Cardiac fibroblast (primary cell): Measurements from ENCODE around the gene RGS12.

Experiments used
- DNase-seq, 2 donors: peaks; one replicate each; pipeline versions ENCODE4 v3.0.0 to v3.0.0-alpha.2; 2010; ENCODE audit warnings: low read depth in 2 of 2
- H3K4me3 ChIP-seq, 2 donors: replicated peaks in 1 of 2; 1 replicate in 1 of 2; 2 replicates in 1 of 2; pipeline ENCODE4 v1.5.1; 2011; ENCODE audit warnings: low read depth in 2 of 2, low read length in 2 of 2, mild to moderate bottlenecking in 2 of 2, moderate library complexity in 1 of 2
- TF ChIP-seq, protein P1 (sequence below): IDR thresholded peaks from one replicate; pipeline ENCODE4 v1.5.1; 2011; ENCODE audit warnings: low read depth, mild to moderate bottlenecking, low read length, inconsistent platforms

Gene RGS12

DNA sequence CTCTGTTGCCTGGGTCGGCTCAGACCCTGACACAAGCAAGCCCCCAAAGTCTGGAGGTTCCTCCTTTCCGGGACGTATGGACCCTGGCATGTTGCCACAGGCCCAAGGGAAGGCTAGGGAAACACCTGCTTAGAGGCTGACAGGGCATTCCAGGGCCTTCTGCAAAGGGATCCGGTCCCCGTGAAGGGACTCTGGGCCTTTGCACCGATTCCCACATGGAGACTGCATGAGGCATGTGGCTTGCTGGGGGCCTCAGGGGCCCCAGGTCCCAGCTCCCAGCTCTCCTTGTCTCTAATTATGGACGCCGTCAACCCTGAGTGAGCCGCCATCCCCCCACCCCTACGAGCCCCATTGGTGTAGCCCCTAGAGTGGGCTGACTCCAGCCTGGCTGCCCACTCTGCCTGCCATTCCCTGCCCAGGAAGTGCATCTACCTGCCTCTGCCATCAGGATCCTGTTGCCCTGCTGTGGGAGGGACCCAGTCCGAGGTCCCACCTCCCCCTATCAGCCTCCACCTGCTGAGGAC is 4.2 kb upstream of the RGS12 start:
- H3K4me3 ChIP-seq: no peak overlapping the region
- no peak for DNase-seq
- TF ChIP-seq, protein P1, sequence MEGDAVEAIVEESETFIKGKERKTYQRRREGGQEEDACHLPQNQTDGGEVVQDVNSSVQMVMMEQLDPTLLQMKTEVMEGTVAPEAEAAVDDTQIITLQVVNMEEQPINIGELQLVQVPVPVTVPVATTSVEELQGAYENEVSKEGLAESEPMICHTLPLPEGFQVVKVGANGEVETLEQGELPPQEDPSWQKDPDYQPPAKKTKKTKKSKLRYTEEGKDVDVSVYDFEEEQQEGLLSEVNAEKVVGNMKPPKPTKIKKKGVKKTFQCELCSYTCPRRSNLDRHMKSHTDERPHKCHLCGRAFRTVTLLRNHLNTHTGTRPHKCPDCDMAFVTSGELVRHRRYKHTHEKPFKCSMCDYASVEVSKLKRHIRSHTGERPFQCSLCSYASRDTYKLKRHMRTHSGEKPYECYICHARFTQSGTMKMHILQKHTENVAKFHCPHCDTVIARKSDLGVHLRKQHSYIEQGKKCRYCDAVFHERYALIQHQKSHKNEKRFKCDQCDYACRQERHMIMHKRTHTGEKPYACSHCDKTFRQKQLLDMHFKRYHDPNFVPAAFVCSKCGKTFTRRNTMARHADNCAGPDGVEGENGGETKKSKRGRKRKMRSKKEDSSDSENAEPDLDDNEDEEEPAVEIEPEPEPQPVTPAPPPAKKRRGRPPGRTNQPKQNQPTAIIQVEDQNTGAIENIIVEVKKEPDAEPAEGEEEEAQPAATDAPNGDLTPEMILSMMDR: no peak

DNA sequence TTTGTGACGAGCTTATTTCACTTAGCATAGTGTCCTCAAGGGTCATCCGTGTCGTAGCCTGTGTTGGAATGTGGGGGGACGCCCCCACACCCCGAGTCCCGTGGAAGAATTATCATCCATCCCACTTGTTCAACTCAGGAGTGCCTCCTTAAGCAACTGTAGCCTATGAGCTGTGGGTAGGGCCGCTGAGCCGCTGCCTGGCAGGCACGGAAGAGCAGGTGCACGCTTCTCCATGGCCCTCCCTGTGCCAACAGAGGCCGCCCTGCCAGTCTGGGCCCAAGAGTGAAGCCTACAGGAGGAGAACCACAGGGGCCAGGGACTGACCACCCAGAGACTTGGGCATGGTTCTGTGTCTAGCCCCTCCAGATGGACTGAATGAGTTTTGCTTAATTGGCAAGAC is 2.3 kb upstream of the RGS12 start:
- no peak for DNase-seq
- no peak overlapping the region for H3K4me3 ChIP-seq
- TF ChIP-seq, protein P1: no peak

DNA sequence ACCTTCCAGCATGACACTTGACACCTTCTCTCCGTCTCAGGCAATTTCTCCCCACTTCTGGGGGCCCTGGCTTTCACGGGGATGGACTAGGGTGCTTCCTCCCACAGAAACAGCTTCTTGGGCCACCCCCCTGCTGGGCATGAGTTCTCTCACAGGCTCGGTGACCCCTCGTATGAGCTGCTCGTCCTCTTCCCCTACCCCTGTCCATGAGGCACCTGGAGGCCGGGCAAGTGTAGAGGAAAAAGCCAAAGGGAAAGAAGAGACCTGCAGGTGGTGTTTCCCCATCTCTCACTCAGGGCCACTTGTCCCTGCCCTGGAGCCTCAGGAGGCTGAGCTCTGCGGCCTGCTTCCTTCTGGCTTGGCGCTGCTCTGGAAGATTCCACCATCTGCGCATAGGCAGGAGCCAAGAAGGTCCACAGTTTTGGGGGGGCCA is 1.9 kb upstream of the RGS12 start:
- TF ChIP-seq, protein P1: no peak
- DNase-seq: no peak
- no peak overlapping the region for H3K4me3 ChIP-seq

DNA sequence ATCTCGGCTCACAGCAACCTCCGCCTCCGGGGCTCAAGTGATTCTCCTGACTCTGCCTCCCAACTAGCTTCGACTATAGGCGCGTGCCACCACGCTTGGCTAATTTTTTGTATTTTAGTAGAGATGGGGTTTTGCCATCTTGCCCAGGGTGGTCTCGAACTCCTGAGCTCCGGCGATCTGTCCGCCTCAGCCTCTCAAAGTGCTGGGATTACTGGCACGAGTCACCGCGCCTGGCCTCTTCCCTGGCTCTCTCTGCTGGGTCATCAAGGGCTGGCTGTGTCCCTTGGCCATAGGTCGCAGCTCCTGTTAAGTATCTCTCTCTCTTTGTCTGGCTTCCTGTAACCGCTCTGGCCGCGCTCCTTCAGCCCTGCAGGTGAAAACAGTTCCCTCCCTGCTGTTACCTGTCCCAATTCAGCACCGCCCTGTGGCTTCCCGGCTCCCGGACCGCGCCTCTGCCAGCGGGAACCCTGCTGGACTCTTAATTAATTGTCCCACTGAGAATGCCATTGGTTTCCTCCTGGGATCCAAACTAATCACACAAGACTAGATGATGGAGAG is 1.3 kb upstream of the RGS12 start:
- TF ChIP-seq, protein P1: no peak
- no peak for DNase-seq
- peak overlapping the region; percentile 75 to 85 for H3K4me3 ChIP-seq

DNA sequence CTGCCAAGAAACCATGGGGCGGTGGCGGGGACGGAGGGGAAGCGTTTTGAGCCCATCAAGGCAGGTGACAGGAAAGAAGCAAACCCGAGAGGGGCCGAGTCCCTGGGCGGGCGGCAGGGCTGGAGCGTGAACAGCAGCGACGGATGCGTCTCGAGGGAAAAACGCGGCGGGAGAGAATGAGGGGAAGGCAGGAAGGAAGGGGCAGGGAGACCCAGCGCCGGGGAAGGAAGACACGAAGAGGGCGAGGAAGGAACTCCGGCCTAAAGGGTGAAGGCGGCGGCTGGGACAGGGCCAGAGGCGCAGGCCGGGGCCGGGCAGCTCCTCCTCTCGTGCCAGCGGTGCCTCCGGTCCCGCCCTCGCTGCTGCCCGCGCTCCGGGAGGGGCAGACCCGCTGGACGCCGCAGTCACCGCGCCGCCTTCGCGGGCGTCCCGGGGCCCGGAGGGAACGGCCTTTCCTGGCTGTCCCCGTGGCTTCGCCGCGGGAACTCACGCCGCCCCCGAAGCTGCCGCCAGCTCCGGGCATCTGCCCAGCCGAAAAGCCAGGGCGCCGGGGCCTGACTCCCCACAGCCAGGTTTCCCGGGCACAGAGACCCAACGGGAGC is 751 bp upstream of the RGS12 start:
- peak; percentile 31 to 49 for DNase-seq
- TF ChIP-seq, protein P1: no peak
- peak overlapping the region; percentile 75 to 85 for H3K4me3 ChIP-seq

DNA sequence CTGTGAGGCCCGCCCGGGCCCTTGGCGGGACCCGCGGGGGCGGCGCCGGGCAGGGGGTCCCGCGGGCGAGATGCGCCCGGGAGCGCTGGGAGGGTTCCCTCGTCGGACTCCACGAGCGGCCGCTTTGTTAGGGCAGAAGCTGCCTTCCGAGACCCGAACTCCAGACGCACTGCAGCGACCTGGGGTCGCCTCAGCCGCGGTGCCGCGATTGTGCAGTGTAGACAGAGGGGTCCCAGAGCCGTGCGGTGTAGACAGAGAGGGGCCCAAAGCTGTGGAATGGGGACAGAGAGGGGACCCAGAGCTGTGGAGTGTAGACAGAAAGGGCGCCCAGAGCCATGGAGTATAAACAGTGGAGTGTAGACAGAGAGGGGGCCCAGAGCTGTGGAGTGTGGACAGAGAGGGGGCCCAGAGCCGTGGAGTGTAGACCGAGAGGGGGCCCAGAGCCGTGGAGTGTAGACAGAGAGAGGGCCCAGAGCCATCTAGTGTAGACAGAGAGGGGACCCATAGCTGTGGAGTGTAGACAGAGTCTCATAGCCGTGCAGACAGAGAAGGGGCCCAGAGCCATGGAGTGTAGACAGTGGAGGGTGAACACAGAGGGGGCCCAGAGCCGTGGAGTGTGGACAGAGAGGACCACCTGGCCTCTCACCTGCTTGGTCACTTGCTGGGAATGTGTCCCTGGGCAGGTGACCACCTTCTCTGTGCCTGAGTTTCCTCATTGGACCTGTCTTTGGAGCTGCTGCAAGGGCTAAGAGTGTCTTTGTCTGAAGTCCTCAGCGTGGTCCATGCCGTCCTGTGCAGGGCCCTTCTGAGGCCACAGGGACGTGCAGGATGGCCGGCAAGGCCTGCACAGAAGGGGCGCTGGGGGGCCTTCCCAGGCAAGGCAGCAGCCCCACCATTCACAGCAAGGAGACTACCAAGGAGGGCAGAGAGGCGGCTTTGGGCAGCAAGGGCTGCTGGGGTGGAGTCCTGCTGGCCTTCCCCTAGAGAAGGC is 875 bp downstream of the RGS12 start:
- TF ChIP-seq, protein P1: no peak
- H3K4me3 ChIP-seq: peak overlapping the region; percentile 68 to 75
- no peak for DNase-seq
